ENCODE results near the gene FOXC2. TPM values are rescaled to one million over a fixed set of nuclear protein-coding genes. Genes with fewer than 3 reads are reported as not detected.

FOXC2 gene
- total and polyA plus RNA-seq, 10 of the 15 experiments (the other 5 are each of a cell fraction or from before 2014, with no cell fraction given) = not detected

DNA sequence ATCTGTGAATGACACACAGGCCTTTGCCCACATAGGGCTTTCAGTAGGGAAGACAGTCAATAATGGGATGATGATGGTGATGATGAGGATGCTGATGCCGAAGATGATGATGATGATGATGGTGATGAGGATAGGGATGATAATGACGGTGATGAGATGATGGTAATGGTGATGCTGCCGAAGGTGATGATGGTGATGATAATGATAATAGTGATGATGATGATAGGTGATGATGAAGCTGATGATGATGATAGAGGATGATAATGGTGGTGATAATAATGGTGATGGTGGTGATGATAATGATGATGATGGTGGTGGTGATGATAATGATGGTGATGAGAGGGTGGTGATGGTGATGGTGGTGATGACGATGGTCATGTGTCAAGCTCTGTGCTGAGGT, 24.6 kb downstream of the FOXC2 start (continued):
- TF ChIP-seq, protein P1, sequence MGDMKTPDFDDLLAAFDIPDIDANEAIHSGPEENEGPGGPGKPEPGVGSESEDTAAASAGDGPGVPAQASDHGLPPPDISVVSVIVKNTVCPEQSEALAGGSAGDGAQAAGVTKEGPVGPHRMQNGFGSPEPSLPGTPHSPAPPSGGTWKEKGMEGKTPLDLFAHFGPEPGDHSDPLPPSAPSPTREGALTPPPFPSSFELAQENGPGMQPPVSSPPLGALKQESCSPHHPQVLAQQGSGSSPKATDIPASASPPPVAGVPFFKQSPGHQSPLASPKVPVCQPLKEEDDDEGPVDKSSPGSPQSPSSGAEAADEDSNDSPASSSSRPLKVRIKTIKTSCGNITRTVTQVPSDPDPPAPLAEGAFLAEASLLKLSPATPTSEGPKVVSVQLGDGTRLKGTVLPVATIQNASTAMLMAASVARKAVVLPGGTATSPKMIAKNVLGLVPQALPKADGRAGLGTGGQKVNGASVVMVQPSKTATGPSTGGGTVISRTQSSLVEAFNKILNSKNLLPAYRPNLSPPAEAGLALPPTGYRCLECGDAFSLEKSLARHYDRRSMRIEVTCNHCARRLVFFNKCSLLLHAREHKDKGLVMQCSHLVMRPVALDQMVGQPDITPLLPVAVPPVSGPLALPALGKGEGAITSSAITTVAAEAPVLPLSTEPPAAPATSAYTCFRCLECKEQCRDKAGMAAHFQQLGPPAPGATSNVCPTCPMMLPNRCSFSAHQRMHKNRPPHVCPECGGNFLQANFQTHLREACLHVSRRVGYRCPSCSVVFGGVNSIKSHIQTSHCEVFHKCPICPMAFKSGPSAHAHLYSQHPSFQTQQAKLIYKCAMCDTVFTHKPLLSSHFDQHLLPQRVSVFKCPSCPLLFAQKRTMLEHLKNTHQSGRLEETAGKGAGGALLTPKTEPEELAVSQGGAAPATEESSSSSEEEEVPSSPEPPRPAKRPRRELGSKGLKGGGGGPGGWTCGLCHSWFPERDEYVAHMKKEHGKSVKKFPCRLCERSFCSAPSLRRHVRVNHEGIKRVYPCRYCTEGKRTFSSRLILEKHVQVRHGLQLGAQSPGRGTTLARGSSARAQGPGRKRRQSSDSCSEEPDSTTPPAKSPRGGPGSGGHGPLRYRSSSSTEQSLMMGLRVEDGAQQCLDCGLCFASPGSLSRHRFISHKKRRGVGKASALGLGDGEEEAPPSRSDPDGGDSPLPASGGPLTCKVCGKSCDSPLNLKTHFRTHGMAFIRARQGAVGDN (IDR thresholded peaks at IDR 0.05) = no peak
- TF ChIP-seq, protein P2, sequence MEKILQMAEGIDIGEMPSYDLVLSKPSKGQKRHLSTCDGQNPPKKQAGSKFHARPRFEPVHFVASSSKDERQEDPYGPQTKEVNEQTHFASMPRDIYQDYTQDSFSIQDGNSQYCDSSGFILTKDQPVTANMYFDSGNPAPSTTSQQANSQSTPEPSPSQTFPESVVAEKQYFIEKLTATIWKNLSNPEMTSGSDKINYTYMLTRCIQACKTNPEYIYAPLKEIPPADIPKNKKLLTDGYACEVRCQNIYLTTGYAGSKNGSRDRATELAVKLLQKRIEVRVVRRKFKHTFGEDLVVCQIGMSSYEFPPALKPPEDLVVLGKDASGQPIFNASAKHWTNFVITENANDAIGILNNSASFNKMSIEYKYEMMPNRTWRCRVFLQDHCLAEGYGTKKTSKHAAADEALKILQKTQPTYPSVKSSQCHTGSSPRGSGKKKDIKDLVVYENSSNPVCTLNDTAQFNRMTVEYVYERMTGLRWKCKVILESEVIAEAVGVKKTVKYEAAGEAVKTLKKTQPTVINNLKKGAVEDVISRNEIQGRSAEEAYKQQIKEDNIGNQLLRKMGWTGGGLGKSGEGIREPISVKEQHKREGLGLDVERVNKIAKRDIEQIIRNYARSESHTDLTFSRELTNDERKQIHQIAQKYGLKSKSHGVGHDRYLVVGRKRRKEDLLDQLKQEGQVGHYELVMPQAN (conservative IDR thresholded peaks at IDR 0.05) = no peak
- no peak for TF ChIP-seq FOXM1 (IDR thresholded peaks at IDR 0.05; ENCODE audit: low read depth, low read length)
- no peak for TF ChIP-seq NR2C2 (IDR thresholded peaks at IDR 0.05; ENCODE audit: borderline replicate concordance, control insufficient read depth, insufficient read length, low read depth)
- TF ChIP-seq RB1 (IDR thresholded peaks at IDR 0.05; ENCODE audit: borderline replicate concordance) = no peak
- no peak for TF ChIP-seq IRF5 (IDR thresholded peaks at IDR 0.05; ENCODE audit: borderline replicate concordance)
- TF ChIP-seq, protein P3, sequence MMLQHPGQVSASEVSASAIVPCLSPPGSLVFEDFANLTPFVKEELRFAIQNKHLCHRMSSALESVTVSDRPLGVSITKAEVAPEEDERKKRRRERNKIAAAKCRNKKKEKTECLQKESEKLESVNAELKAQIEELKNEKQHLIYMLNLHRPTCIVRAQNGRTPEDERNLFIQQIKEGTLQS (IDR thresholded peaks at IDR 0.05; ENCODE audit: borderline replicate concordance, extremely low read depth, low read depth, low read length) = no peak
- no peak for TF ChIP-seq PML (IDR thresholded peaks at IDR 0.05; ENCODE audit: low read length)
